HT-29 (cell line): Measurements from ENCODE around the gene APOD. TPM values are rescaled to one million over a fixed set of nuclear protein-coding genes. Genes with fewer than 3 reads are reported as not detected.

ENCODE experiments used
- DNase-seq: peaks from one replicate; pipeline ENCODE4 v3.0.0-alpha.2; 2015; ENCODE audit warnings: low spot score
- small RNA-seq: library from RNA; depleted of rRNA; stranded (forward); fragments of <200 nt; gene quantifications from one replicate; pipeline ENCODE3, GENCODE V24; 2014
- total RNA-seq: library from RNA; depleted of rRNA; stranded (reverse); fragments of >200 nt; shearing (Covaris generic); gene quantifications from 2 replicates; pipeline ENCODE4 v1.2.3, GENCODE V29; 2014; rRNA removed

The APOD gene
- total RNA-seq, 1 experiment from 2014 or later, result 0.58 TPM

GRCh38 chr3:195531683-195532082 lies 52.1 kb downstream of the APOD start:
- DNase-seq, result no peak

- DNase-seq, result no peak
These were observed 57.2 kb downstream of the APOD start for GRCh38 chr3:195526492-195526891.

GRCh38 chr3:195524171-195524896 lies 59.4 kb downstream of the APOD start:
- DNase-seq, result no peak

- DNase-seq, result peak; percentile 76
These were observed 61.3 kb downstream of the APOD start for GRCh38 chr3:195522254-195523023.

Small RNAs within 50 kb of the gene (small RNA-seq; reads per million reads assigned to genes)
- gene RN7SL73P, result not detected
- not detected for gene RNU6ATAC24P

Other genes with a start within 250 kb of the APOD start
- gene ACAP2, start 140.9 kb downstream of the APOD start, total RNA-seq, result 16.0 and 16.4 TPM in 2 replicates
- gene PPP1R2, start 40.6 kb downstream of the APOD start, total RNA-seq, result 121 and 140 TPM in 2 replicates
- 52.3 and 68.0 TPM in 2 replicates for gene MUC20, start 137.0 kb upstream of the APOD start, total RNA-seq
- gene MUC4, start 228.0 kb upstream of the APOD start, total RNA-seq, result 0.08 TPM in 1 of 2 replicates, not detected in the other